ENCODE results near the gene HEXD.

DNA sequence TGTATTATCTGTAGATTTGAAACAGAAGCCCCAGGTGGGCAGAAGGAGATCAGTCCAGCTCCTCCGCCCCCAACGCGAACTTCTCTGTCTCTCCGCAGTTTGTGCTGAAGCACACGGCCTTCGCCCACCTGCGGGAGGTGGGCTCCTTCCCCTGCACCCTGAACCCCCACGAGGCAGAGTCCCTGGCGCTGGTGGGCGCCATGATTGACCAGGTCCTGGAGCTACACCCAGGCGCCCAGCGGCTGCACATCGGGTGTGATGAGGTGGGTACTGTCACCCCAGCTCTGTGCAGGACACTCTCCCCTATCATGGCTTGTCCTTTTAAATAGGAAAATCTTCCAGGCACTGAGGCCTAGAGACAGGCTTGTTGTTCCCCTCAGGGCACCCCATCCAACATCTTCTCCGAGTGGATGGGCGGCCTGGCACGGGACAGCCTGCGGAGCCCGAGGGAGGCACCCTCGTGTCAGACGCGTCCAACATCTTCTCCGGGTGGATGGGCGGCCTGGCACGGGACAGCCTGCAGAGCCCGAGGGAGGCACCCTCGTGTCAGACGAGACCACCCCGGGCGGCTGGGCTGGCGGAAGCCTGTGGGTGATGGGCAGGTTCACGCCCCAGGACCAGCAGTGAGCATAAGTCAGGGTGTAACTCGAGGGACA, 15.5 kb downstream of the HEXD start:
- TF ChIP-seq TEAD4 (IDR thresholded peaks at IDR 0.05), result no peak
- TF ChIP-seq REST (IDR thresholded peaks at IDR 0.05; ENCODE audit: low read depth), result no peak
- no peak for TF ChIP-seq EGR1 (IDR thresholded peaks at IDR 0.05)
- no peak for TF ChIP-seq TCF12 (IDR thresholded peaks at IDR 0.05; ENCODE audit: low read depth)
- no peak for TF ChIP-seq TAF1 (IDR thresholded peaks at IDR 0.05; ENCODE audit: low read depth)
- TF ChIP-seq, protein P1, sequence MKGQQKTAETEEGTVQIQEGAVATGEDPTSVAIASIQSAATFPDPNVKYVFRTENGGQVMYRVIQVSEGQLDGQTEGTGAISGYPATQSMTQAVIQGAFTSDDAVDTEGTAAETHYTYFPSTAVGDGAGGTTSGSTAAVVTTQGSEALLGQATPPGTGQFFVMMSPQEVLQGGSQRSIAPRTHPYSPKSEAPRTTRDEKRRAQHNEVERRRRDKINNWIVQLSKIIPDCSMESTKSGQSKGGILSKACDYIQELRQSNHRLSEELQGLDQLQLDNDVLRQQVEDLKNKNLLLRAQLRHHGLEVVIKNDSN (IDR thresholded peaks at IDR 0.05), result no peak
- no peak for TF ChIP-seq YY1 (IDR thresholded peaks at IDR 0.05; ENCODE audit: low read depth)
- TF ChIP-seq RAD21 (IDR thresholded peaks at IDR 0.05; ENCODE audit: low read depth), result no peak
- no peak for TF ChIP-seq EP300 (IDR thresholded peaks at IDR 0.05; ENCODE audit: borderline replicate concordance)
- no peak for TF ChIP-seq NFIC (IDR thresholded peaks at IDR 0.05)
